Esophagus squamous epithelium (tissue), 5 donors: Measurements from ENCODE around the gene ZNF282. TPM values are rescaled to one million over a fixed set of nuclear protein-coding genes. Genes with fewer than 3 reads are reported as not detected.

ENCODE experiments used
- DNase-seq: peaks from one replicate; lab custom pipeline; 2025; lab: John Stamatoyannopoulos, UW
- H3K27ac ChIP-seq, 4 donors: fragments of 200-600 bp; sonication (generic); one replicate each; pipeline ENCODE4 v1.5.1; 2016 to 2019; ENCODE audit warnings: mild to moderate bottlenecking in 1 of 4
- H3K27me3 ChIP-seq, 4 donors: fragments of 200-600 bp; sonication (generic); 1 replicate in 3 of 4; 2 replicates in 1 of 4; pipeline versions ENCODE4 v1.5.1 to v1.6.0; 2017 to 2021; ENCODE audit warnings: antibody characterized with exemption in 1 of 4
- H3K36me3 ChIP-seq, 3 donors: fragments of 200-600 bp; sonication (generic); one replicate each; pipeline ENCODE4 v1.5.1; 2016 to 2019
- H3K4me1 ChIP-seq, 3 donors: fragments of 200-600 bp; sonication (generic); one replicate each; pipeline ENCODE4 v1.5.1; 2017 to 2019
- H3K4me3 ChIP-seq, 4 donors: fragments of 200-600 bp; sonication (generic); 1 replicate in 3 of 4; 2 replicates in 1 of 4; pipeline ENCODE4 v1.5.1; 2016 to 2019; ENCODE audit warnings: mild to moderate bottlenecking in 2 of 4, moderate library complexity in 1 of 4
- H3K9me3 ChIP-seq, 3 donors: fragments of 200-600 bp; sonication (generic); one replicate each; pipeline ENCODE4 v1.5.1; 2016 to 2019
- POLR2A ChIP-seq, 4 donors: fragments of 450-650 bp; IDR thresholded peaks; one replicate each; pipeline ENCODE4 v1.6.1; 2017; ENCODE audit warnings: antibody characterized with exemption in 4 of 4, mild to moderate bottlenecking in 4 of 4, moderate library complexity in 3 of 4
- WGBS, 2 donors: methylation state at CpG; one replicate each; pipeline ENCODE4 v1.1.5; 2018; 5-methylcytosine and 5-hydroxymethylcytosine counted together
- intact Hi-C: fragments of 100-400 bp; cut with DNase I; formaldehyde crosslinking; loops from one replicate; pipeline ENCODE4 v1.15.0; 2022
- total RNA-seq, 4 donors: library from RNA; depleted of rRNA; stranded (reverse); fragments of >200 nt; gene quantifications; one replicate each; pipeline ENCODE4 v1.1.0, GENCODE V29; 2016
- TF ChIP-seq, protein P1 (sequence below), 6 experiments: fragments of 450-650 bp in 4 of 6; fragments of 200-600 bp in 2 of 6; sonication (generic) in 2 of 6; IDR thresholded peaks; one replicate each; pipeline ENCODE4 v1.5.1; 2016 to 2019; ENCODE audit warnings: antibody characterized with exemption in 6 of 6, mild to moderate bottlenecking in 4 of 6, moderate library complexity in 4 of 6
- donor health status: DM: yes; HTN: yes; CAD: no.

The ZNF282 gene
- total RNA-seq, 4 donors from 2014 or later, result 13.9 to 21.7 (median 16.9) TPM

DNA sequence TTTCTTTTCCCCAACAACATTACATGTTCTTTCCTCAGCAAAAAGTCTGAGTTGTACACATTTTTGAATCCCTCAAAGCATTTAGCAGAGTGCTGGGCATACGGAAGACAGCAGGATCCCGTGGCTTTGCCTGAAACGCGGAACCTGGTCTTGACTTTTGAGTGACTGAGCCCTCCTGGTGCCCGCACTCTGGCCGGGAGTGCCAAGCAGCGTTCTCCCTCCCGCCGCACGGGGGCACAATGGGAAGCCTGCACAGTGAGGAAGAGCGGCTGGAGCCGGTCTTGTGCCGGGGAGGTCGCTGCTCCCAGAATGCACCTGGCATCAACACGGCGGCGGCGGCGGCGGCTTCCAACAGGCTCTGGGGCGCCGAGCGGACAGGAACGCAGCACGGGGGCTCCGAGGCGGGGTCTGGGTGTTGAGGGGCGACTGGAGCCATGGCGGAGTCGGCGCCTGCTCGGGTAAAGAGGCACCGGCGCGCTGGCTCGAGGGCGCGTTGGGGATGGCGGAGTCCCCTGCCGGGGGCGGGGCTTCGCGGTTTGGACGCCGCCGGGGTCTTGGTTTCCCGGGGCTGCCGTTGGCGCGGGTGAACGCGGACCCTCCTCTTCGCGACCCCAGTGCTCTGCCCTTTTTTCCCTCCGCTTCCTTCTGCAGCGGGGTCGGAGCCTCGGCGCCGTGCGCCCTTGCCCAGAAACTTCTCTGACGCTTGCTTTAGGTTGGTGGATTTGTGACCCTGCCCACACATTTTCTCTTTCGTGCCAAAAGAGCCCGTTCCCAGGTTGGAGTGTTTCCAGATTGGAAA is 44.2 kb downstream of the ZNF282 start, which contains the start of gene ZNF212:
Gene ZNF212, plus strand, starts transcription at position 307 of the 799 bp plus-strand sequence. Its CDS starts 128 bp downstream, at position 435.
- DNase-seq, result peak; percentile 53
- WGBS, 2 donors, result 0 to 1% methylated on average over 19 to 31 of the region's 64 CpGs
- intact Hi-C loops, result no loop called here
- Histone ChIP-seq H3K27me3 (no peaks in the 10 kb centered on the region), H3K27ac (peak within 1 kb of the TSS; percentile 80 to 90 (median 84)), H3K36me3 (no peaks in the 10 kb centered on the region), H3K4me1 (peaks cover 15 to 38% (median 21%) of the 10 kb centered on the region in 3 donors), H3K4me3 (peak within 1 kb of the TSS; percentile 52 to 97 (median 88)), H3K9me3 (no peaks in the 10 kb centered on the region)
- TF ChIP-seq, protein P1, sequence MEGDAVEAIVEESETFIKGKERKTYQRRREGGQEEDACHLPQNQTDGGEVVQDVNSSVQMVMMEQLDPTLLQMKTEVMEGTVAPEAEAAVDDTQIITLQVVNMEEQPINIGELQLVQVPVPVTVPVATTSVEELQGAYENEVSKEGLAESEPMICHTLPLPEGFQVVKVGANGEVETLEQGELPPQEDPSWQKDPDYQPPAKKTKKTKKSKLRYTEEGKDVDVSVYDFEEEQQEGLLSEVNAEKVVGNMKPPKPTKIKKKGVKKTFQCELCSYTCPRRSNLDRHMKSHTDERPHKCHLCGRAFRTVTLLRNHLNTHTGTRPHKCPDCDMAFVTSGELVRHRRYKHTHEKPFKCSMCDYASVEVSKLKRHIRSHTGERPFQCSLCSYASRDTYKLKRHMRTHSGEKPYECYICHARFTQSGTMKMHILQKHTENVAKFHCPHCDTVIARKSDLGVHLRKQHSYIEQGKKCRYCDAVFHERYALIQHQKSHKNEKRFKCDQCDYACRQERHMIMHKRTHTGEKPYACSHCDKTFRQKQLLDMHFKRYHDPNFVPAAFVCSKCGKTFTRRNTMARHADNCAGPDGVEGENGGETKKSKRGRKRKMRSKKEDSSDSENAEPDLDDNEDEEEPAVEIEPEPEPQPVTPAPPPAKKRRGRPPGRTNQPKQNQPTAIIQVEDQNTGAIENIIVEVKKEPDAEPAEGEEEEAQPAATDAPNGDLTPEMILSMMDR (IDR thresholded peaks at IDR 0.05), result peak; percentile 69 to 97 (median 88)
- peak in 2 of 4 donors; percentile 25 to 32 for TF ChIP-seq POLR2A (IDR thresholded peaks at IDR 0.05)

GRCh38 chr7:149240637-149241036 is 45.3 kb downstream of the ZNF282 start:
- Histone ChIP-seq H3K36me3 (no peaks in the 10 kb centered on the region), H3K4me3 (peak overlapping the region; percentile 52 to 97 (median 88)), H3K27me3 (no peaks in the 10 kb centered on the region), H3K4me1 (peaks cover 15 to 38% (median 21%) of the 10 kb centered on the region in 3 donors), H3K27ac (peak overlapping the region in 3 of 4 donors; percentile 81 to 90 (median 88)), H3K9me3 (no peaks in the 10 kb centered on the region)
- no peak for DNase-seq
- 70 to 78% methylated on average over 5 of the region's 5 CpGs for WGBS, 2 donors
- intact Hi-C loops, result no loop called here
- no peak for TF ChIP-seq POLR2A (IDR thresholded peaks at IDR 0.05)
- TF ChIP-seq, protein P1 (IDR thresholded peaks at IDR 0.05), result no peak

- intact Hi-C loops, result no loop called here
- Histone ChIP-seq H3K9me3 (no peaks in the 10 kb centered on the region), H3K27ac (no peak overlapping the region), H3K4me1 (peaks cover 15 to 38% (median 21%) of the 10 kb centered on the region in 3 donors), H3K27me3 (no peaks in the 10 kb centered on the region), H3K36me3 (no peaks in the 10 kb centered on the region), H3K4me3 (no peak overlapping the region)
- TF ChIP-seq, protein P1 (IDR thresholded peaks at IDR 0.05), result no peak
- no peak for TF ChIP-seq POLR2A (IDR thresholded peaks at IDR 0.05)
- 86 to 89% methylated on average over 4 to 5 of the region's 5 CpGs for WGBS, 2 donors
- DNase-seq, result no peak
Observed at GRCh38 chr7:149241696-149242095, 46.4 kb downstream of the ZNF282 start.

GRCh38 chr7:149245244-149245643 is 49.9 kb downstream of the ZNF282 start:
- H3K36me3 ChIP-seq, result peaks cover 0 to 7% (median 2%) of the 10 kb centered on the region in 3 donors
- 46 to 55% methylated on average over 5 of the region's 5 CpGs for WGBS, 2 donors
- H3K9me3 ChIP-seq, result no peaks in the 10 kb centered on the region
- peaks cover 10 to 14% (median 12%) of the 10 kb centered on the region in 3 donors for H3K4me1 ChIP-seq
- intact Hi-C loops, result no loop called here
- peak overlapping the region in 1 of 4 donors; percentile 36 for H3K27ac ChIP-seq
- no peaks in the 10 kb centered on the region for H3K27me3 ChIP-seq
- TF ChIP-seq, protein P1 (IDR thresholded peaks at IDR 0.05), result no peak
- TF ChIP-seq POLR2A (IDR thresholded peaks at IDR 0.05), result no peak
- no peak for DNase-seq
- H3K4me3 ChIP-seq, result no peak overlapping the region

DNA sequence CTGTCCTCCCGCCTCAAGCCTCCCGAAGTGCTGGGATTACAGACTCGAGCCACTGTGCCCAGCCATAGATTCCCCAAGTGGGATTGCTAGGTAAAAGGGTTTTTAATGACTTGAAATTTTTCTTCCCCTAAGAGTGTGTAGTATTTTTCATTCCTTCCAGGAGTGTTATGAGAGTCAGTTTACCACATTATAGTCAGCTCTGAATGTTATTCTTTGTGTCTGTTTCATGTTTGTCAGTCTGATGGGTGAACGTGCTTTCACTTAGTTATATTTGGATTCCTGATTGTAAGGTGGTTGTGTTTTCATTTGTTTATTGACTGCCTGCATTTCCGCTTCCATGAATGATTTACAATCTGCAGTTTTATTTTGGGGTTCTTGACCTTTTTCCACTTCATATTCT is 50.4 kb downstream of the ZNF282 start:
- TF ChIP-seq, protein P1 (IDR thresholded peaks at IDR 0.05), result no peak
- TF ChIP-seq POLR2A (IDR thresholded peaks at IDR 0.05), result no peak
- DNase-seq, result no peak
- intact Hi-C loops, result no loop called here
- peaks cover 5 to 9% (median 7%) of the 10 kb centered on the region in 3 donors for H3K4me1 ChIP-seq
- peak overlapping the region in 1 of 4 donors; percentile 36 for H3K27ac ChIP-seq
- no peaks in the 10 kb centered on the region for H3K9me3 ChIP-seq
- H3K27me3 ChIP-seq, result no peaks in the 10 kb centered on the region
- H3K36me3 ChIP-seq, result peaks cover 0 to 12% (median 7%) of the 10 kb centered on the region in 3 donors
- WGBS, 2 donors, result 83 to 88% methylated on average over 5 of the region's 5 CpGs
- H3K4me3 ChIP-seq, result no peak overlapping the region
